DMS153 treated with DMSO at 0.1 percent for 48 hours (cell line): ENCODE results near the gene DHRS11.

ENCODE experiments used
- DNase-seq: peaks from one replicate; lab custom pipeline; 2025; ENCODE audit not compliant: unreplicated experiment; lab: John Stamatoyannopoulos, UW

DHRS11 gene

GRCh38 chr17:36591434-36592315 lies at the start of gene DHRS11:
Gene DHRS11, plus strand, starts transcription at chr17:36591879. Its CDS starts 131 bp downstream, at chr17:36592010.
- DNase-seq: peak; percentile 63

GRCh38 chr17:36542755-36543154 lies 48.9 kb upstream of the DHRS11 start:
- no peak for DNase-seq

- no peak for DNase-seq
Observed at GRCh38 chr17:36544044-36544306, 47.7 kb upstream of the DHRS11 start.

- DNase-seq: peak; percentile 85
Observed at GRCh38 chr17:36544307-36545076, 47.2 kb upstream of the DHRS11 start, which contains the start of gene GGNBP2. Gene GGNBP2, plus strand, starts transcription at chr17:36544919. Its CDS starts 806 bp downstream, at chr17:36545725.

- DNase-seq: no peak
Observed at GRCh38 chr17:36545077-36545464, 46.6 kb upstream of the DHRS11 start.

GRCh38 chr17:36545465-36546417 lies 45.9 kb upstream of the DHRS11 start:
- DNase-seq: peak; percentile 93

GRCh38 chr17:36546418-36547093 lies 45.1 kb upstream of the DHRS11 start:
- DNase-seq: no peak

GRCh38 chr17:36547776-36548175 lies 43.9 kb upstream of the DHRS11 start:
- DNase-seq: no peak

- no peak for DNase-seq
Observed at GRCh38 chr17:36550491-36551417, 40.9 kb upstream of the DHRS11 start.

- no peak for DNase-seq
Observed at GRCh38 chr17:36553459-36553858, 38.2 kb upstream of the DHRS11 start.

- DNase-seq: no peak
Observed at GRCh38 chr17:36566081-36566480, 25.6 kb upstream of the DHRS11 start.

GRCh38 chr17:36575028-36575427 lies 16.7 kb upstream of the DHRS11 start:
- DNase-seq: no peak

GRCh38 chr17:36576793-36577192 lies 14.9 kb upstream of the DHRS11 start:
- no peak for DNase-seq

GRCh38 chr17:36578671-36579070 lies 13.0 kb upstream of the DHRS11 start:
- no peak for DNase-seq

- DNase-seq: no peak
Observed at GRCh38 chr17:36583787-36584186, 7.9 kb upstream of the DHRS11 start.

GRCh38 chr17:36586138-36586537 lies 5.5 kb upstream of the DHRS11 start:
- DNase-seq: no peak

- DNase-seq: no peak
Observed at GRCh38 chr17:36590082-36590481, 1.6 kb upstream of the DHRS11 start.

GRCh38 chr17:36592316-36592715 lies 637 bp downstream of the DHRS11 start:
- DNase-seq: no peak

GRCh38 chr17:36592716-36593321 lies 1.1 kb downstream of the DHRS11 start:
- no peak for DNase-seq
